Measurements from ENCODE around the gene GM2A.
A peak's percentile ranks its signal among the peaks of the same experiment; 100 is the strongest.
"Not testable (repeated sequence)": the region's sequence is repeated elsewhere in the genome, so short reads cannot be mapped to it uniquely, and the experiment has no call there.

Gene GM2A

GRCh38 chr5:151295791-151296477 lies 42.9 kb downstream of the GM2A start:
- DNase-seq, result no peak

- DNase-seq, result no peak
These were observed 43.5 kb downstream of the GM2A start for GRCh38 chr5:151296478-151296830.

GRCh38 chr5:151296974-151297373 lies 44.0 kb downstream of the GM2A start:
- no peak for DNase-seq

GRCh38 chr5:151298063-151298855 lies 45.3 kb downstream of the GM2A start:
- no peak for DNase-seq

GRCh38 chr5:151303666-151304065 lies 50.7 kb downstream of the GM2A start, which contains the start of gene SLC36A3:
TSS of gene SLC36A3 (minus strand) at chr5:151303766. CDS start at chr5:151303354, 412 bp downstream.
- no peak for DNase-seq

- DNase-seq, result not testable (repeated sequence)
These were observed 56.3 kb downstream of the GM2A start for GRCh38 chr5:151309266-151309665.

- DNase-seq, result not testable (repeated sequence)
These were observed 56.8 kb downstream of the GM2A start for GRCh38 chr5:151309821-151310220.

GRCh38 chr5:151310932-151311331 lies 57.9 kb downstream of the GM2A start:
- no peak for DNase-seq

- DNase-seq, result no peak
These were observed 59.9 kb downstream of the GM2A start for GRCh38 chr5:151312756-151313324.

- DNase-seq, result no peak
These were observed 60.4 kb downstream of the GM2A start for GRCh38 chr5:151313357-151313756.

- peak; percentile 10 for DNase-seq
These were observed 63.1 kb downstream of the GM2A start for GRCh38 chr5:151315998-151316597.

- DNase-seq, result no peak
These were observed 64.9 kb downstream of the GM2A start for GRCh38 chr5:151317871-151318270.

- DNase-seq, result no peak
These were observed 66.1 kb downstream of the GM2A start for GRCh38 chr5:151318850-151319732.
